ENCODE data around the gene ARHGAP24. TPM values are rescaled to one million over a fixed set of nuclear protein-coding genes. Genes with fewer than 3 reads are reported as not detected.
A peak's percentile ranks its signal among the peaks of the same experiment; 100 is the strongest.

ARHGAP24 gene
- total and polyA plus RNA-seq, 2 of the 13 experiments (the other 11 are each of a cell fraction or from before 2014, with no cell fraction given): 0.07 to 0.55 TPM

GRCh38 chr4:86048426-86048825, 573.5 kb downstream of the ARHGAP24 start:
- no peak overlapping the region for H2AFZ ChIP-seq (ENCODE audit: low read length)
- H4K20me1 ChIP-seq (ENCODE audit: insufficient read depth, low read length): no peaks in the 10 kb centered on the region
- FAIRE-seq (no peak), DNase-seq (ENCODE audit: low spot score) (no peak), ATAC-seq (no peak)
- TF ChIP-seq YEATS2 (CRISPR knock-in tag; IDR thresholded peaks at IDR 0.05; ENCODE audit: borderline replicate concordance) (no peak), MAFK (conservative IDR thresholded peaks at IDR 0.05 in 1 of 2, IDR thresholded peaks at IDR 0.05 in 1 of 2; ENCODE audit: low read length in 2 of 2) (peak in 1 of 2 experiments; percentile 25; a peak in 1 of 4 replicates)
- H3K27me3 ChIP-seq (ENCODE audit: control insufficient read depth in 1 of 2, insufficient read depth in 2 of 2, low read length in 2 of 2): no peaks in the 10 kb centered on the region; a peak in 1 of 5 replicates
- ChIA-PET CTCF (ENCODE audit: low intra/inter-chr PET ratio, low total read pairs) (no interaction called here), POLR2A (no interaction called here)
- BruUV-seq (replicated peaks): no TSS peak
- no peak overlapping the region for H3K9ac ChIP-seq (ENCODE audit: insufficient read depth, low read depth, low read length)
- in situ Hi-C loops (cut with HindIII; ENCODE audit: extremely low pct_ligation_motif_present, low pct_unique_long_range_greater_than_20kb): no loop called here
- H3K4me2 ChIP-seq (ENCODE audit: low read depth, low read length): no peak overlapping the region
- H3K27ac ChIP-seq (ENCODE audit: extremely low read length, insufficient read depth, low read length): no peak overlapping the region
- no peaks in the 10 kb centered on the region for H3K9me3 ChIP-seq (ENCODE audit: low read length)
- H3K36me3 ChIP-seq (replicated peaks in 1 of 2; ENCODE audit: control insufficient read depth in 1 of 2, insufficient read depth in 2 of 2, low read length in 2 of 2): no peaks in the 10 kb centered on the region
- H3K79me2 ChIP-seq (ENCODE audit: insufficient read depth, low read length): no peaks in the 10 kb centered on the region
- intact Hi-C loops (cut with micrococcal nuclease; ENCODE audit: unreplicated experiment): no loop called here
- H3K4me3 ChIP-seq (replicated peaks in 1 of 3; ENCODE audit: insufficient read depth in 1 of 3, low read depth in 2 of 3, low read length in 3 of 3): no peak overlapping the region
- no peaks in the 10 kb centered on the region for H3K4me1 ChIP-seq (ENCODE audit: insufficient read depth, low read length)
- 11% methylated on average over 1 of the region's 1 CpG for WGBS (ENCODE audit: low lambda C conversion rate)

GRCh38 chr4:86050496-86050895, 575.5 kb downstream of the ARHGAP24 start:
- H3K27ac ChIP-seq (ENCODE audit: extremely low read length, insufficient read depth, low read length): no peak overlapping the region
- ChIA-PET CTCF (ENCODE audit: low intra/inter-chr PET ratio, low total read pairs) (no interaction called here), POLR2A (no interaction called here)
- H3K79me2 ChIP-seq (ENCODE audit: insufficient read depth, low read length): no peaks in the 10 kb centered on the region
- no peaks in the 10 kb centered on the region for H3K9me3 ChIP-seq (ENCODE audit: low read length)
- intact Hi-C loops (cut with micrococcal nuclease; ENCODE audit: unreplicated experiment): no loop called here
- 33% methylated on average over 1 of the region's 1 CpG for WGBS (ENCODE audit: low lambda C conversion rate)
- no peak for ATAC-seq
- no peaks in the 10 kb centered on the region for H3K4me1 ChIP-seq (ENCODE audit: insufficient read depth, low read length)
- no peak overlapping the region for H3K4me3 ChIP-seq (replicated peaks in 1 of 3; ENCODE audit: insufficient read depth in 1 of 3, low read depth in 2 of 3, low read length in 3 of 3)
- no peak overlapping the region for H3K9ac ChIP-seq (ENCODE audit: insufficient read depth, low read depth, low read length)
- in situ Hi-C loops (cut with HindIII; ENCODE audit: extremely low pct_ligation_motif_present, low pct_unique_long_range_greater_than_20kb): no loop called here
- no peak overlapping the region for H2AFZ ChIP-seq (ENCODE audit: low read length)
- no peak for FAIRE-seq
- H3K36me3 ChIP-seq (replicated peaks in 1 of 2; ENCODE audit: control insufficient read depth in 1 of 2, insufficient read depth in 2 of 2, low read length in 2 of 2): no peaks in the 10 kb centered on the region
- no peak for DNase-seq (ENCODE audit: low spot score)
- H4K20me1 ChIP-seq (ENCODE audit: insufficient read depth, low read length): no peaks in the 10 kb centered on the region
- BruUV-seq (replicated peaks): no TSS peak
- no peaks in the 10 kb centered on the region; a peak in 1 of 5 replicates for H3K27me3 ChIP-seq (ENCODE audit: control insufficient read depth in 1 of 2, insufficient read depth in 2 of 2, low read length in 2 of 2)
- H3K4me2 ChIP-seq (ENCODE audit: low read depth, low read length): no peak overlapping the region
- TF ChIP-seq NFKBIZ (CRISPR knock-in tag; IDR thresholded peaks at IDR 0.05) (no peak), ELF3 (CRISPR knock-in tag; IDR thresholded peaks at IDR 0.05) (no peak), ARID2 (CRISPR knock-in tag; IDR thresholded peaks at IDR 0.05; ENCODE audit: borderline replicate concordance) (no peak), ARNTL (CRISPR knock-in tag; IDR thresholded peaks at IDR 0.05) (no peak), ZNF770 (CRISPR knock-in tag; IDR thresholded peaks at IDR 0.05) (no peak), SP1 (IDR thresholded peaks at IDR 0.05) (no peak), SP1 (CRISPR knock-in tag; IDR thresholded peaks at IDR 0.05) (no peak), AHDC1 (CRISPR knock-in tag; IDR thresholded peaks at IDR 0.05; ENCODE audit: borderline replicate concordance) (no peak), ZNF253 (CRISPR knock-in tag; IDR thresholded peaks at IDR 0.05; ENCODE audit: borderline replicate concordance) (no peak), MEIS1 (CRISPR knock-in tag; IDR thresholded peaks at IDR 0.05; ENCODE audit: borderline replicate concordance) (no peak), MAFK (conservative IDR thresholded peaks at IDR 0.05 in 1 of 2, IDR thresholded peaks at IDR 0.05 in 1 of 2; ENCODE audit: low read length in 2 of 2) (no peak)

Measured in HepG2 (cell line).